Measurements from ENCODE around the gene CD84.
"Not testable (repeated sequence)": the region's sequence is repeated elsewhere in the genome, so short reads cannot be mapped to it uniquely, and the experiment has no call there.

Gene CD84

DNA sequence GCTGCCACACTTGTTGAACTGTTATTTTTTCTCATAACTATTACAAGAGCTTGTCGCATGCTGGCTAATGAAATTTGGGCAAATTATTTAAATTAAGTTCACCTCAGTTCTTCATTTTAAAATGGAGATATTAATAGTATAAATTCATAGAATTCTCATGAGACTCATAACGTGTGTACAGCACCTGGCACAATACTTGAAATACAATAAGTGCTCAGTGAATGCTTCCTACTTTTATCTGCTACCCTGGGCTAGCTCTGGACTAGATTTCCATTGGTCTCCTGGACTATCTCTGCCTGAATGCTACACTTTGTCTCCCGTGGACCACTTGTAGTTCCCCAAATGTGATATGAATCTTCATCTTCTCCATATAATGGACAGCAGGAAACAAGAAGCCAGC is 57.2 kb downstream of the CD84 start:
- TF ChIP-seq Cebpa-rat (IDR thresholded peaks at IDR 0.05), result no peak
- H3K4me3 ChIP-seq, result no peak overlapping the region
- peak overlapping the region; percentile 36; the same call in 1 of the 2 replicates for H3K4me2 ChIP-seq
- no peaks in the 10 kb centered on the region for H3K36me3 ChIP-seq
- no peak overlapping the region for H3K9ac ChIP-seq
- H3K9me3 ChIP-seq, result peaks cover 38% of the 10 kb centered on the region
- H3K4me1 ChIP-seq, result peaks cover 35% of the 10 kb centered on the region
- H4K20me1 ChIP-seq, result no peaks in the 10 kb centered on the region
- H3K27me3 ChIP-seq, result no peaks in the 10 kb centered on the region
- no peak overlapping the region for H3K27ac ChIP-seq

DNA sequence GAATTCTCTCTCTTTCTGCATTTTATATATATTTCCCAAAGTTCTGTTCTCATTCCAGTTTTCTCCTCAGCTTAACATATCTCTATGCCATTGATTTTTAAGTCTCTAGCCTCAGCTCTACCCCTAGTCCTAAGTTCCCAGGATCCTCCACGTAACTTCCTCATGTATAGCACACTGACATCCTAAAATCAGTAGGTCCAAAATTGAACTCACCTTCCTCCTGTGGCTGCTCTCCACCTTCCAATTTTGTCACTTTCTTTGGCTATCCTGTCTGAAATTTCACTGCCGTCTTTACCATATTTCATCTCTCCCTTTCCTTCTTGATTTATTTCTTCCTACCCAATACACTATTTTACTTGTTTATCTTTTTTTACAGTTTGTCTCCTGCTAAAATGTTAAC is 57.7 kb downstream of the CD84 start:
- H3K4me3 ChIP-seq, result no peak overlapping the region
- no peaks in the 10 kb centered on the region for H4K20me1 ChIP-seq
- peaks cover 35% of the 10 kb centered on the region for H3K4me1 ChIP-seq
- H3K4me2 ChIP-seq, result peak overlapping the region; percentile 42; the same call in 1 of the 2 replicates
- peaks cover 37% of the 10 kb centered on the region for H3K9me3 ChIP-seq
- no peak for TF ChIP-seq Cebpa-rat (IDR thresholded peaks at IDR 0.05)
- H3K36me3 ChIP-seq, result no peaks in the 10 kb centered on the region
- no peak overlapping the region for H3K9ac ChIP-seq
- no peaks in the 10 kb centered on the region for H3K27me3 ChIP-seq
- H3K27ac ChIP-seq, result no peak overlapping the region

DNA sequence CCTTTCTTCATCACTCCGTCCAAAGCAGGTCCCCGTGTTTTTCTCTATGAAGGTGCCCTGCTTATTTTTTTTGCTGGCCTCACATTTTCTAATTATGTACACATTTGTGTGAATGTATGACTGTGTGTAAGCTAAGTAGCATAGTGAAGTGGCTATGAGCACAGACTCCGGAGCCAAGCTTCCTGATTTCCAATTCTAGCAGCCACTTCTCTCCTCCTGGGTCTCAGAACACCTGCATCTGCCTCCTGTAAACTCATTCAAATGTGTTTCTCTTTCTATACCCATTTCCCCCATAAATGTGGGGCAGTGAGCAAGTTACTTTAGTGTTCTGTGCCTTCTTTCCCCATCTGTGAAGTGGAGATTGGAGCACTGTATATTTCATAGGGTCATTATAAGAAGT is 58.3 kb downstream of the CD84 start:
- no peaks in the 10 kb centered on the region for H4K20me1 ChIP-seq
- peaks cover 35% of the 10 kb centered on the region for H3K4me1 ChIP-seq
- no peaks in the 10 kb centered on the region for H3K27me3 ChIP-seq
- no peak overlapping the region for H3K9ac ChIP-seq
- no peak overlapping the region for H3K27ac ChIP-seq
- no peaks in the 10 kb centered on the region for H3K36me3 ChIP-seq
- TF ChIP-seq Cebpa-rat (IDR thresholded peaks at IDR 0.05), result no peak
- H3K4me3 ChIP-seq, result no peak overlapping the region
- H3K9me3 ChIP-seq, result peaks cover 37% of the 10 kb centered on the region
- peak overlapping the region; percentile 42 for H3K4me2 ChIP-seq

DNA sequence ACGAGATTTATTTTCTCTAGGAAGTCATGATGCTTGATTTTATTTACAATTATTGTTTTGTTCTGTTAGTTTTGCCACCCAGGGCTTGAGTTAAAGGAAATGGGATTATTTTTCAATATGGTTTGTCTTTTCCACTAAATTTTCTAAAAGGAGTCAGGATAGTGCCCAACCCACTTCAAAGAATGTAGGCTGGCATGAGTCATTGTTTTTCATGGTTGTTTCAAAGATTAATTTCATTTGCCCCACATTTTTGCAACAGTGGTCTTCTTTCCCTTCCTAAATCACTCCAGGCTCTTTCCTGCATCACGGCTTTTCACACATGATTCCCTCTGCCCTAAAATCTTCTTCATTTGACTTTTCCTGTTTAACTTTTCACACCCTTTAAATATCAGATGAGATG is 58.7 kb downstream of the CD84 start:
- Histone ChIP-seq H3K9ac (no peak overlapping the region), H3K27me3 (no peaks in the 10 kb centered on the region), H3K36me3 (no peaks in the 10 kb centered on the region), H3K9me3 (peaks cover 39% of the 10 kb centered on the region), H3K27ac (no peak overlapping the region), H3K4me2 (peak overlapping the region; percentile 42), H4K20me1 (no peaks in the 10 kb centered on the region), H3K4me3 (no peak overlapping the region), H3K4me1 (peaks cover 35% of the 10 kb centered on the region)
- no peak for TF ChIP-seq Cebpa-rat (IDR thresholded peaks at IDR 0.05)

DNA sequence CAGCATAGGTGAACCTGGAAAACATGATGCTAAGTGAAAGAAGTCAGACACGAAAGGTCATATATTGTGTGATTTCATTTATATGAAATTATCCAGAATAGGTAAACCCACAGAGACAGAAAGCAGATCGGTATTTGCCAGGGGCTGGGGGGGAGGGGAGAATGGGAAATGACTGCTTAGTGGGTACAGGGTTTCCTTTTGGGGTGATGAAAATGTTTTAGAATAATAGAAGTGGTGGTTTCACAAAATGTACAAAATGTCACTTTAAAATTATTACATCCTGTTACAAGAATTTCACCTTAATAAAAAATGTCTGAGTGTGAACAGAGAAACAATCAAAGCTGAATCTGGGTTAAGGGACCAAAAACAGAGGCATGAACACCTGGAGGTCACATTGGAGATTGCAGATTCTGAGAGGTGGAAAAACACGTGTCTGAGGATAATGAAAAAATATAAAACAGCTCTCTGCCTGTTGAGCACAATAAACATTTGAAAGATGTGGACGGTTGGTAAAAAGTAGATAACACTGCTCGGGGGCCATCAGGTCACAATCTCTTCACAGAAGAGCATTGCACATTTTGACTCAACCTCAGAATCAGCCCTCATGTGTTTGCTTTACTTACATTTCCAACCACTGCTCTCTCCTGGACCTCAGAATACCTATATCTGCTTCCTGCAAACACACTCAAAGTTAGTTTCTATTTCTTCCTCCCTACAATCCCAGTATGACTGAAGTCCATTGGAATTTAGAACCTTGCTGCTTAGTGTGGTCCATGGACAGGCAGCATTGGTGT is 59.5 kb downstream of the CD84 start:
- Histone ChIP-seq H3K4me3 (no peak overlapping the region), H3K4me2 (peak overlapping the region; percentile 42), H3K27ac (no peak overlapping the region)

DNA sequence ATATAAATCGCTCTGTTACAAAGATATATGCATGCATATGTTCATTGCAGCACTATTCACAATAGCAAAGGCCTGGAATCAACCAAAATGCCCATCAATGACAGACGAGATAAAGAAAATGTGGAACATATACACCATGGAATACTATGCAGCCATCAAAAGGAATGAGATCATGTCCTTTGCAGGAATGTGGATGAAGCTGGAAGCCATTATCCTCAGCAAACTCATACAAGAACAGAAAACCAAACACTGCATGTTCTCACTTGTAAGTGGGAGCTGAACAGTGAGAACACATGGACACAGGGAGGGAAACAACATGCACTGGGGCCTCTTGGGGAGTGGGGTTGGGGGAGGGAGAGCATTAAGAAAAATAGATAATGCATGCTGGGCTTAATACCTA is 61.8 kb downstream of the CD84 start:
- H4K20me1 ChIP-seq, H3K27ac ChIP-seq, H3K4me3 ChIP-seq, H3K27me3 ChIP-seq, H3K4me2 ChIP-seq, H3K36me3 ChIP-seq, H3K9ac ChIP-seq: not testable (repeated sequence)
- Histone ChIP-seq H3K4me1 (peaks cover 28% of the 10 kb centered on the region), H3K9me3 (peaks cover 55% of the 10 kb centered on the region)

More for the DNA sequence above, 59.5 kb downstream of the CD84 start:
- Histone ChIP-seq H3K4me1 (peaks cover 35% of the 10 kb centered on the region), H3K36me3 (no peaks in the 10 kb centered on the region), H4K20me1 (no peaks in the 10 kb centered on the region), H3K27me3 (no peaks in the 10 kb centered on the region), H3K9me3 (peaks cover 38% of the 10 kb centered on the region), H3K9ac (no peak overlapping the region)
- no peak for TF ChIP-seq Cebpa-rat (IDR thresholded peaks at IDR 0.05)

DNA sequence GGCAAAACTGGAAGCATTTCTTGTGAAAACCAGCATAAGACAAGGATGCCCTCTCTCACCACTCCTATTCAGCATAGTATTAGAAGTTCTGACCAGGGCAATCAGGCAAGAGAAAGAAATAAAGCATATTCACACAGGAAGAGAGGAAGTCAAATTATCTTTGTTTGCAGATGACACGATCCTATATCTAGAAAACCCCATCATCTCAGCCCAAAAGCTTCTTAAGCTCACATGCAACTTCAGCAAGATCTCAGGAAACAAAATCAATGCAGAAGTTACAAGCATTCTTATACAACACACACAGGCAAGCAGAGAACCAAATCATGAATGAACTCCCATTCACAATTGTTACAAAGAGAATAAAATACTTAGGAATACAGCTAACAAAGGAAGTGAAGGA is 63.4 kb downstream of the CD84 start:
- H3K27me3 ChIP-seq, H3K4me3 ChIP-seq, H3K36me3 ChIP-seq, H3K9ac ChIP-seq, H4K20me1 ChIP-seq, H3K4me2 ChIP-seq, H3K27ac ChIP-seq: not testable (repeated sequence)
- Histone ChIP-seq H3K9me3 (peaks cover 69% of the 10 kb centered on the region), H3K4me1 (peaks cover 12% of the 10 kb centered on the region)

DNA sequence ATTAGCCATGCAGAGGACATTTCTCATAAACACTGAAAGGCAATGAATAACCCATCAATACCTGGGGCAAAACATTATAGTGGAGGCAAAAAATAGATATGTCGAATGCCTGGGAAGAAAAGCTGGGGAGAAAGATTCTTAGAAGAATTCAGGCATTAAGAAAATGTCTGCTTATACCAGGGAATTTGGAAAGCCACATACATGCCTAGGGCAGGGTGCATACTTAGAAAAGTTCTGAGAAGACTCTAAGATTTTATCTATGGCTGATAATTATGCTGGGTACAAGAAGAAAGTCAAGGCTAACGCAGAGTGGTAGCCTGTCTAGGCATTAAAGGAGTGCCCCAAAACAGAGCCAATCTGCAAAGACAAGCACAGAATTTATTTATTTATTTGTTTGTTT is 74.6 kb downstream of the CD84 start:
- H3K9me3 ChIP-seq, result peaks cover 82% of the 10 kb centered on the region
- H3K27me3 ChIP-seq, result no peaks in the 10 kb centered on the region
- no peaks in the 10 kb centered on the region for H3K36me3 ChIP-seq
- H3K4me3 ChIP-seq, result no peak overlapping the region
- no peaks in the 10 kb centered on the region for H4K20me1 ChIP-seq
- H3K4me2 ChIP-seq, result no peak overlapping the region
- TF ChIP-seq Cebpa-rat (IDR thresholded peaks at IDR 0.05), result no peak
- H3K9ac ChIP-seq, result no peak overlapping the region
- H3K27ac ChIP-seq, result no peak overlapping the region
- no peaks in the 10 kb centered on the region for H3K4me1 ChIP-seq

DNA sequence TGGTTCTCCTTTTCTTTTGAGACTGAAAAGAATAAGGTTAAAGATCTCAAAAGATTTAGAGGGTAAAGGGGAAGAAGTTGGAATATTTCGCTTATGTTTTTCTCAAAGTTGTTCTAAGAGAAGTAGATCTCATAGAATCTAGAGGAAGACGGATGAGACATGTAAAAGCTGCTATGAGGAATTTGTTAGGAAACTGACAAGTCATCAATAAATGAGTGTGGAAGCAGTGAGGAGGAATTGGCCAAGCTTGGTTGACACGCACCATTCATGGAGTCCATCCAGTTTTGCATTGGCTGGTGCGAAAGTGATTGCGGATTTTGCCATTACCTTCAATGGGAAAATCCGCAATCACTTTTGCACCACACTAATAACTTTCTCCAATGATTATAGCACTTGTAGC is 76.2 kb downstream of the CD84 start:
- Histone ChIP-seq H3K4me3 (no peak overlapping the region), H4K20me1 (no peaks in the 10 kb centered on the region), H3K27ac (no peak overlapping the region), H3K4me1 (no peaks in the 10 kb centered on the region), H3K36me3 (no peaks in the 10 kb centered on the region), H3K27me3 (no peaks in the 10 kb centered on the region), H3K9me3 (peaks cover 87% of the 10 kb centered on the region), H3K4me2 (no peak overlapping the region), H3K9ac (no peak overlapping the region)
- TF ChIP-seq Cebpa-rat (IDR thresholded peaks at IDR 0.05), result no peak

DNA sequence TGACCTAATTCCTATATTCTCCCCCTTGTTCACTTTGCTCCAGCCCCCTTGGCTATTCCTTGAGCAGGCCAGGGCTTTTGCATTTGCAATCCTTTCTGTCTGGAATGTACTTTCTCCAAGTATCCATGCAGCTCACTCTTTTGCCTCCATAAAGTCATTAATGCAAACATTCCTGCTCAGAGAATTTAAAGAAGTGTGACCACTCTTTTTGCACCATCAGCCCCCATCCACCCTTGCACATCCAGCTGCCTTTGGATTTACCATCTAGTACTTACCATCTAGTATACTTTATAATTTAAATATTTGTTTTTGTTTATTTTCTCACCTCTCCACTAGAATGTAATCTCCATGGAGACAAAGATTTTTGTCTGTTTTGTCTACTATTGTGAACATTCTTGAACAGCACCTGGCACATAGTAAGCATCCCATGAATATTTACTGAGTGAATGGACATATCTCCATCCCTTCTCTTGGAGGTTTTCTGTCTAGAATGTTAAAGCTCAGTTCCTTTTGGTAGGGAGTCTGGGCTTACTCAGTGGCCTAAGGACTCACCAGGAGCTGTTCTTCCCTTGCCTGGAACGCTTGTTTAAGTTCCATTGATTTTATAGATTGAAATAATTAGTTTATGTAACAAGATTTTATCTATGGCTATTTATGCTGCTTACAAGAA is 78.8 kb downstream of the CD84 start:
- no peak overlapping the region for H3K4me3 ChIP-seq
- no peak overlapping the region for H3K4me2 ChIP-seq
- H3K9me3 ChIP-seq, result peaks cover 65% of the 10 kb centered on the region
- no peaks in the 10 kb centered on the region for H3K4me1 ChIP-seq
- no peak for TF ChIP-seq Cebpa-rat (IDR thresholded peaks at IDR 0.05)
- no peak overlapping the region for H3K9ac ChIP-seq
- no peaks in the 10 kb centered on the region for H3K36me3 ChIP-seq
- no peak overlapping the region for H3K27ac ChIP-seq
- H3K27me3 ChIP-seq, result no peaks in the 10 kb centered on the region
- H4K20me1 ChIP-seq, result no peaks in the 10 kb centered on the region

All from BLaER1 (cell line).